GM12878 (cell line): ENCODE measurements around the gene ABCA2. TPM values are rescaled to one million over a fixed set of nuclear protein-coding genes. Genes with fewer than 3 reads are reported as not detected.
A peak's percentile ranks its signal among the peaks of the same experiment; 100 is the strongest.

ENCODE experiments used
- ATAC-seq: fragments of 200-7000 bp; cut with Tn5 transposase; 3 replicates; pipeline ENCODE4 v1.9.1; 2020; ENCODE audit warnings: mild to moderate bottlenecking, moderate library complexity
- BruUV-seq: library from RNA; stranded (reverse); fragments of 400-500 nt; replicated peaks from 2 replicates; lab custom pipeline; 2021; lab: Mats Ljungman, UMichigan
- CTCF ChIA-PET: fragments of 300-600 bp; sonication (Branson Sonifier 250); formaldehyde crosslinking; extraction: SDS; loops from one replicate; lab custom pipeline; 2021; ENCODE audit warnings: inconsistent platforms; lab: Yijun Ruan, JAX
- POLR2A ChIA-PET: fragments of 350-600 bp; formaldehyde crosslinking; extraction: SDS; loops from one replicate; lab custom pipeline; 2021; ENCODE audit warnings: inconsistent platforms; lab: Charles Lee
- RAD21 ChIA-PET: fragments of 300-600 bp; sonication (Branson Sonifier 250); formaldehyde crosslinking; loops from one replicate; lab custom pipeline; 2023; ENCODE audit warnings: antibody characterized with exemption; ENCODE audit not compliant: unreplicated experiment; lab: Charles Lee
- SMC1A ChIA-PET: fragments of 300-600 bp; sonication (Branson Sonifier 250); formaldehyde crosslinking; loops from one replicate; lab custom pipeline; 2023; ENCODE audit not compliant: unreplicated experiment, uncharacterized antibody; lab: Charles Lee
- DNase-seq: peaks from one replicate; pipeline ENCODE4 v3.0.0-alpha.2; 2011; ENCODE audit warnings: low read depth, low spot score
- FAIRE-seq: peaks from 3 replicates; lab custom pipeline; 2011; peaks lifted over from hg19 to GRCh38; lab: Jason Lieb, UNC
- H2AFZ ChIP-seq: 2 replicates; pipeline ENCODE4 v1.6.0; 2011; ENCODE audit warnings: low read depth, low read length, control low read depth; ENCODE audit not compliant: control insufficient read depth
- H3K27ac ChIP-seq: 2 replicates; pipeline ENCODE4 v1.5.1; 2011; ENCODE audit warnings: control low read depth; ENCODE audit not compliant: control insufficient read depth, insufficient read depth
- H3K27me3 ChIP-seq, 2 experiments: replicated peaks in 1 of 2; 2 replicates each; pipeline versions ENCODE4 v1.6.0 to v1.6.1; 2011; ENCODE audit warnings: low read length in 1 of 2; ENCODE audit not compliant: control insufficient read depth in 2 of 2, insufficient read depth in 2 of 2
- H3K36me3 ChIP-seq, 2 experiments: 2 replicates each; pipeline ENCODE4 v1.5.1; 2011; ENCODE audit warnings: low read length in 1 of 2; ENCODE audit not compliant: control insufficient read depth in 2 of 2, insufficient read depth in 2 of 2
- H3K4me1 ChIP-seq: 2 replicates; pipeline ENCODE4 v1.6.1; 2011; ENCODE audit warnings: mild to moderate bottlenecking, low read length, moderate library complexity, mixed read lengths; ENCODE audit not compliant: control insufficient read depth, insufficient read depth
- H3K4me2 ChIP-seq: 2 replicates; pipeline ENCODE4 v1.6.0; 2011; ENCODE audit warnings: control low read depth; ENCODE audit not compliant: control insufficient read depth, insufficient read depth
- H3K4me3 ChIP-seq: fragments of 200-600 bp; sonication (generic); 2 replicates; pipeline ENCODE4 v1.5.1; 2016
- H3K79me2 ChIP-seq: 2 replicates; pipeline ENCODE4 v1.6.0; 2011; ENCODE audit warnings: low read length; ENCODE audit not compliant: control insufficient read depth, insufficient read depth
- H3K9ac ChIP-seq: 2 replicates; pipeline ENCODE4 v1.8.0; 2011; ENCODE audit warnings: low read length, control low read depth, mixed read lengths; ENCODE audit not compliant: control insufficient read depth, insufficient read depth
- H3K9me3 ChIP-seq: replicated peaks from 3 replicates; pipeline ENCODE4 v1.5.1; 2011; ENCODE audit warnings: mild to moderate bottlenecking, low read length; ENCODE audit not compliant: control insufficient read depth, insufficient read depth
- H4K20me1 ChIP-seq: 2 replicates; pipeline ENCODE4 v1.6.0; 2011; ENCODE audit not compliant: control insufficient read depth, insufficient read depth
- CREM ChIP-seq: IDR thresholded peaks from 2 replicates; pipeline ENCODE4 v1.6.1; 2014; ENCODE audit warnings: antibody characterized with exemption, low read depth
- DPF2 ChIP-seq: fragments of 450-650 bp; IDR thresholded peaks from 2 replicates; pipeline ENCODE4 v1.6.1; 2017; ENCODE audit warnings: mild to moderate bottlenecking
- SRF ChIP-seq, 2 experiments: IDR thresholded peaks; 2 replicates each; pipeline ENCODE4 v1.6.1; 2011; ENCODE audit warnings: low read depth in 2 of 2, low read length in 2 of 2, mild to moderate bottlenecking in 1 of 2, moderate library complexity in 1 of 2
- WGBS: methylation state at CpG from one replicate; pipeline ENCODE4 v1.1.6; 2016; ENCODE audit warnings: low lambda C conversion rate; ENCODE audit not compliant: insufficient replicate concordance, insufficient coverage; ENCODE audit errors: missing lambda C conversion rate; 5-methylcytosine and 5-hydroxymethylcytosine counted together
- in situ Hi-C: fragments of 300-500 bp; cut with MboI; formaldehyde crosslinking; loops from 9 replicates; pipeline ENCODE4 v1.14.3; 2018; ENCODE audit warnings: mixed read lengths
- intact Hi-C: fragments of 100-400 bp; cut with micrococcal nuclease; formaldehyde crosslinking; loops from one replicate; pipeline ENCODE4 v1.14.2; 2022; ENCODE audit not compliant: unreplicated experiment
- polyA plus RNA-seq, 11 experiments: library from polyadenylated mRNA; depleted of rRNA in 4 of 11; unstranded in 6 of 11; stranded (reverse) in 5 of 11; fragments of >200 nt; fragmentation: Nextera tagmentation in 4 of 11; fragmentation: Illumina TruSeq in 1 of 11; extraction: Ambion mirVana in 4 of 11; extraction: Trizol in 1 of 11; gene quantifications; 1 replicate in 1 of 11; 2 replicates in 10 of 11; pipeline versions ENCODE4 v1.2.1 to v1.2.3, GENCODE V29; 2011 to 2016; ENCODE audit warnings: inconsistent platforms in 2 of 11, missing spikeins in 2 of 11, low read depth in 1 of 11
- total RNA-seq, 4 experiments: library from RNA; depleted of rRNA in 3 of 4; stranded (reverse); fragments of >200 nt in 3 of 4; fragmentation: Illumina TruSeq in 1 of 4; extraction: Trizol in 1 of 4; gene quantifications; 2 replicates each; pipeline versions ENCODE4 v1.2.1 to v1.2.3, GENCODE V29; 2013 to 2021

ABCA2 gene
- total and polyA plus RNA-seq, 10 of the 15 experiments (the other 5 are each of a cell fraction or from before 2014, with no cell fraction given) = 0.13 to 2.6 (median 0.71) TPM; not detected in 2

- no peak overlapping the region for H3K9ac ChIP-seq
- BruUV-seq = no TSS peak
- 48% methylated on average over 40 of the region's 72 CpGs for WGBS
- H3K4me1 ChIP-seq = no peaks in the 10 kb centered on the region
- no peak overlapping the region for H3K27ac ChIP-seq
- in situ Hi-C loops = no loop called here
- intact Hi-C loops = loop anchor here (1.0 to 10.0 kb wide), 2 partner anchors 15 to 176 kb away; partner anchors contain the start of genes CYSRT1, RNF208 and RNF224
- no peak overlapping the region for H3K4me3 ChIP-seq
- no peak for ATAC-seq
- no peak overlapping the region for H2AFZ ChIP-seq
- H4K20me1 ChIP-seq = no peaks in the 10 kb centered on the region
- H3K27me3 ChIP-seq = peaks cover 19% of the 10 kb centered on the region in 2 experiments; a peak in 3 of 4 replicates
- CTCF ChIA-PET = interaction anchor here (1.0 to 4.7 kb wide), 8 partner anchors 13 to 286 kb away, joined by 3 to 81 read pairs (median 4); partner anchors contain the start of genes MAN1B1 and SAPCD2
- SMC1A ChIA-PET = interaction anchor here (1.0 to 1.6 kb wide), 2 partner anchors 13 to 261 kb away, joined by 3 read pairs; no protein-coding TSS in a partner anchor
- no peaks in the 10 kb centered on the region for H3K79me2 ChIP-seq
- RAD21 ChIA-PET = interaction anchor here (0.8 to 2.0 kb wide), 2 partner anchors 15 to 19 kb away, joined by 3 to 6 read pairs; no protein-coding TSS in a partner anchor
- H3K36me3 ChIP-seq = no peaks in the 10 kb centered on the region
- TF ChIP-seq SRF (IDR thresholded peaks at IDR 0.05; ENCODE audit: low read depth in 2 of 2, low read length in 2 of 2) (0 out of 4 replicates have a peak, but pooled peaks of 1 of the 2 experiments have one; percentile 11), DPF2 (no peak), CREM (no peak)
- TF ChIP-seq, all 136 proteins: peak for 1
- FAIRE-seq (no peak), DNase-seq (no peak)
- no peak overlapping the region for H3K4me2 ChIP-seq
- POLR2A ChIA-PET = interaction anchor here (1.1 kb wide), 1 partner anchor 149 kb away, joined by 3 read pairs; no protein-coding TSS in a partner anchor
- no peaks in the 10 kb centered on the region for H3K9me3 ChIP-seq
These were observed 20.9 kb upstream of the ABCA2 start for GRCh38 chr9:137048655-137049543.
